GM18873 (cell line): ENCODE data around the gene MMP20.

ENCODE experiments used
- ATAC-seq: cut with Tn5 transposase; IDR thresholded peaks from one replicate; pipeline ENCODE4 v1.9.1; 2021; ENCODE audit warnings: mild to moderate bottlenecking, moderate library complexity, moderate number of reproducible peaks; ENCODE audit not compliant: unreplicated experiment, low FRiP score

Gene MMP20

GRCh38 chr11:102596578-102596977 is 28.6 kb downstream of the MMP20 start:
- ATAC-seq = no peak

- no peak for ATAC-seq
Measured at GRCh38 chr11:102592634-102593581, 32.2 kb downstream of the MMP20 start.

GRCh38 chr11:102592131-102592530 is 33.0 kb downstream of the MMP20 start:
- no peak for ATAC-seq

GRCh38 chr11:102591160-102591718 is 33.9 kb downstream of the MMP20 start:
- no peak for ATAC-seq

GRCh38 chr11:102590276-102591049 is 34.7 kb downstream of the MMP20 start:
- ATAC-seq = no peak

- ATAC-seq = no peak
Measured at GRCh38 chr11:102589047-102589459, 36.1 kb downstream of the MMP20 start.

GRCh38 chr11:102587722-102588121 is 37.4 kb downstream of the MMP20 start:
- ATAC-seq = no peak

GRCh38 chr11:102583141-102583873 is 41.8 kb downstream of the MMP20 start:
- no peak for ATAC-seq

GRCh38 chr11:102582140-102582539 is 43.0 kb downstream of the MMP20 start:
- no peak for ATAC-seq

GRCh38 chr11:102581066-102581465 is 44.1 kb downstream of the MMP20 start:
- no peak for ATAC-seq

GRCh38 chr11:102580185-102580951 is 44.8 kb downstream of the MMP20 start:
- no peak for ATAC-seq

- ATAC-seq = no peak
Measured at GRCh38 chr11:102577723-102578122, 47.4 kb downstream of the MMP20 start.

GRCh38 chr11:102577182-102577581 is 48.0 kb downstream of the MMP20 start:
- ATAC-seq = no peak

GRCh38 chr11:102576350-102576749 is 48.8 kb downstream of the MMP20 start:
- no peak for ATAC-seq

GRCh38 chr11:102575012-102575411 is 50.1 kb downstream of the MMP20 start:
- no peak for ATAC-seq

- ATAC-seq = no peak
Measured at GRCh38 chr11:102573851-102574250, 51.3 kb downstream of the MMP20 start.

- no peak for ATAC-seq
Measured at GRCh38 chr11:102572554-102573220, 52.4 kb downstream of the MMP20 start.

- ATAC-seq = no peak
Measured at GRCh38 chr11:102568851-102569250, 56.3 kb downstream of the MMP20 start.

GRCh38 chr11:102566112-102566511 is 59.0 kb downstream of the MMP20 start:
- no peak for ATAC-seq
